Hepatocyte (in vitro differentiated cells): ENCODE results near the gene MTMR3. TPM values are rescaled to one million over a fixed set of nuclear protein-coding genes. Genes with fewer than 3 reads are reported as not detected.

Experiments used
- DNase-seq: peaks from one replicate; pipeline ENCODE4 v3.0.0-alpha.2; 2016; ENCODE audit warnings: low spot score
- H2AFZ ChIP-seq: fragments of 200-600 bp; sonication (generic); 2 replicates; pipeline ENCODE4 v1.6.0; 2016; ENCODE audit warnings: antibody characterized with exemption, mild to moderate bottlenecking
- H3K27ac ChIP-seq: fragments of 200-600 bp; sonication (generic); 2 replicates; pipeline ENCODE4 v1.5.1; 2016; ENCODE audit warnings: mild to moderate bottlenecking
- H3K27me3 ChIP-seq: fragments of 200-600 bp; sonication (generic); 2 replicates; pipeline ENCODE4 v1.6.1; 2016
- H3K36me3 ChIP-seq: fragments of 200-600 bp; sonication (generic); replicated peaks from 2 replicates; pipeline ENCODE4 v1.5.1; 2016; ENCODE audit warnings: low read depth; ENCODE audit not compliant: insufficient read depth
- H3K4me1 ChIP-seq: fragments of 200-600 bp; sonication (generic); 2 replicates; pipeline ENCODE4 v1.5.1; 2016; ENCODE audit warnings: mild to moderate bottlenecking, moderate library complexity; ENCODE audit not compliant: insufficient read depth
- H3K4me2 ChIP-seq: fragments of 200-600 bp; sonication (generic); 2 replicates; pipeline ENCODE4 v1.6.0; 2016
- H3K4me3 ChIP-seq: fragments of 200-600 bp; sonication (generic); 2 replicates; pipeline ENCODE4 v1.5.1; 2016; ENCODE audit warnings: mild to moderate bottlenecking
- H3K79me2 ChIP-seq: fragments of 200-600 bp; sonication (generic); 2 replicates; pipeline ENCODE4 v1.6.0; 2017; ENCODE audit warnings: mild to moderate bottlenecking
- H3K9me2 ChIP-seq: fragments of 200-600 bp; sonication (generic); replicated peaks from 2 replicates; pipeline ENCODE4 v1.6.0; 2017; ENCODE audit warnings: mild to moderate bottlenecking; ENCODE audit not compliant: insufficient read depth
- H3K9me3 ChIP-seq: fragments of 200-600 bp; sonication (generic); 2 replicates; pipeline ENCODE4 v1.5.1; 2016; ENCODE audit warnings: low read depth, mild to moderate bottlenecking
- H4K20me1 ChIP-seq: fragments of 200-600 bp; sonication (generic); 2 replicates; pipeline ENCODE4 v1.6.0; 2016; ENCODE audit warnings: mild to moderate bottlenecking; ENCODE audit not compliant: insufficient read depth, poor library complexity, severe bottlenecking
- CTCF ChIP-seq: fragments of 200-600 bp; sonication (generic); IDR thresholded peaks from 2 replicates; pipeline ENCODE4 v1.5.1; 2016; ENCODE audit warnings: antibody characterized with exemption, mild to moderate bottlenecking; ENCODE audit not compliant: poor library complexity
- EZH2 ChIP-seq: fragments of 200-600 bp; sonication (generic); IDR thresholded peaks from 2 replicates; pipeline ENCODE4 v1.6.1; 2016; ENCODE audit warnings: antibody characterized with exemption, mild to moderate bottlenecking, borderline replicate concordance
- EZH2phosphoT487 ChIP-seq: fragments of 200-600 bp; sonication (generic); IDR thresholded peaks from one replicate; pipeline ENCODE4 v1.6.1; 2018; ENCODE audit warnings: antibody characterized with exemption, mild to moderate bottlenecking, low read depth, moderate library complexity; ENCODE audit not compliant: unreplicated experiment, severe bottlenecking
- WGBS: methylation state at CpG from one replicate; pipeline ENCODE4 v1.1.6; 2016; ENCODE audit warnings: low lambda C conversion rate; ENCODE audit errors: missing lambda C conversion rate; 5-methylcytosine and 5-hydroxymethylcytosine counted together
- polyA plus RNA-seq: library from polyadenylated mRNA; unstranded; fragments of >200 nt; fragmentation: Nextera tagmentation; extraction: Ambion mirVana; gene quantifications from 2 replicates; pipeline ENCODE4 v1.2.1, GENCODE V29; 2016
- total RNA-seq: library from RNA; depleted of rRNA; stranded (reverse); fragments of >200 nt; gene quantifications from 2 replicates; pipeline ENCODE4 v1.2.3, GENCODE V29; 2014

The MTMR3 gene
- total and polyA plus RNA-seq, 2 experiments from 2014 or later: 16.2 to 42.7 TPM

GRCh38 chr22:30036656-30037055 lies 153.7 kb downstream of the MTMR3 start:
- H4K20me1 ChIP-seq: no peaks in the 10 kb centered on the region
- TF ChIP-seq EZH2 (no peak), EZH2phosphoT487 (no peak), CTCF (no peak)
- H3K36me3 ChIP-seq: no peaks in the 10 kb centered on the region
- H3K79me2 ChIP-seq: no peaks in the 10 kb centered on the region
- 73% methylated on average over 2 of the region's 2 CpGs for WGBS
- no peak overlapping the region for H3K4me2 ChIP-seq
- no peaks in the 10 kb centered on the region for H3K9me3 ChIP-seq
- H3K27me3 ChIP-seq: no peaks in the 10 kb centered on the region
- H3K4me3 ChIP-seq: no peak overlapping the region
- peak; percentile 43 for DNase-seq
- peaks cover 3% of the 10 kb centered on the region for H3K4me1 ChIP-seq
- H2AFZ ChIP-seq: no peak overlapping the region
- H3K27ac ChIP-seq: no peak overlapping the region
- H3K9me2 ChIP-seq: no peaks in the 10 kb centered on the region

- Histone ChIP-seq H3K27ac (no peak overlapping the region), H4K20me1 (no peaks in the 10 kb centered on the region), H3K79me2 (no peaks in the 10 kb centered on the region), H3K4me2 (no peak overlapping the region), H3K36me3 (no peaks in the 10 kb centered on the region), H2AFZ (no peak overlapping the region), H3K4me3 (no peak overlapping the region), H3K4me1 (peaks cover 3% of the 10 kb centered on the region), H3K9me2 (no peaks in the 10 kb centered on the region), H3K9me3 (no peaks in the 10 kb centered on the region), H3K27me3 (no peaks in the 10 kb centered on the region)
- TF ChIP-seq CTCF (no peak), EZH2 (no peak), EZH2phosphoT487 (no peak)
- peak; percentile 32 for DNase-seq
- WGBS: 86% methylated on average over 3 of the region's 3 CpGs
Observed at GRCh38 chr22:30038219-30038618, 155.2 kb downstream of the MTMR3 start.

GRCh38 chr22:30040499-30041260 lies 157.7 kb downstream of the MTMR3 start:
- no peaks in the 10 kb centered on the region for H3K27me3 ChIP-seq
- TF ChIP-seq CTCF: no peak
- no peaks in the 10 kb centered on the region for H3K9me2 ChIP-seq
- no peak overlapping the region for H3K4me2 ChIP-seq
- no peaks in the 10 kb centered on the region for H4K20me1 ChIP-seq
- H3K27ac ChIP-seq: no peak overlapping the region
- no peaks in the 10 kb centered on the region for H3K36me3 ChIP-seq
- no peaks in the 10 kb centered on the region for H3K9me3 ChIP-seq
- WGBS: 95% methylated on average over 11 of the region's 11 CpGs
- no peak overlapping the region for H3K4me3 ChIP-seq
- H3K79me2 ChIP-seq: no peaks in the 10 kb centered on the region
- H2AFZ ChIP-seq: no peak overlapping the region
- no peak for DNase-seq
- H3K4me1 ChIP-seq: peaks cover 20% of the 10 kb centered on the region

- Histone ChIP-seq H4K20me1 (no peaks in the 10 kb centered on the region), H2AFZ (no peak overlapping the region), H3K4me2 (no peak overlapping the region), H3K9me2 (no peaks in the 10 kb centered on the region), H3K27ac (no peak overlapping the region), H3K79me2 (no peaks in the 10 kb centered on the region), H3K4me3 (no peak overlapping the region), H3K9me3 (no peaks in the 10 kb centered on the region), H3K27me3 (no peaks in the 10 kb centered on the region), H3K36me3 (no peaks in the 10 kb centered on the region), H3K4me1 (peaks cover 17% of the 10 kb centered on the region)
- WGBS: 79% methylated on average over 2 of the region's 2 CpGs
- DNase-seq: no peak
- TF ChIP-seq EZH2phosphoT487 (no peak), CTCF (no peak), EZH2 (no peak)
Observed at GRCh38 chr22:30041475-30041874, 158.5 kb downstream of the MTMR3 start.
